HG02571 (cell line): Measurements from ENCODE around the gene GGT7.
"Not testable (repeated sequence)": the region's sequence is repeated elsewhere in the genome, so short reads cannot be mapped to it uniquely, and the experiment has no call there.

Experiments
- ATAC-seq: cut with Tn5 transposase; IDR thresholded peaks from one replicate; pipeline ENCODE4 v1.9.1; 2021; ENCODE audit warnings: mild to moderate bottlenecking, moderate library complexity; ENCODE audit not compliant: unreplicated experiment

The GGT7 gene

DNA sequence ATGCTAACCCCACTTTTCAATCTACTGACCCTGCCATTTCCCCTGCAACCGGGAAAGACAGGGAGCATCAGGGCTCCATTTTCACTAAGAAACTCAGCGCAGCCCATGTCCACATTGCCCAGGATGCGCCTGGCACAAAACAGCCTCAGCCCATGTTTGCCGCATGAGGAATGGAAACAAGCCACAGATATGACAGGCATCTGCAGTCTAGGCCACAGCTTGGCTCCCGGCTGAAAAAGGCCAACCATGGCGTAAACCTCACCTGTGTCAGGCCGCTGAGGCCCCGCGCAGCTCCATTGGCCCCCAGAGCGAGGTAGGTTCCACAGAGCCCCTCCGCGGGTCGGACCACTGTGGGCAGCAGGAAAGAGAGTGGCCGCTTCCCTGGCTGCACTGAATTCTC is 21.7 kb downstream of the GGT7 start:
- no peak for ATAC-seq

- no peak for ATAC-seq
These were observed 22.9 kb downstream of the GGT7 start for GRCh38 chr20:34849778-34850177.

DNA sequence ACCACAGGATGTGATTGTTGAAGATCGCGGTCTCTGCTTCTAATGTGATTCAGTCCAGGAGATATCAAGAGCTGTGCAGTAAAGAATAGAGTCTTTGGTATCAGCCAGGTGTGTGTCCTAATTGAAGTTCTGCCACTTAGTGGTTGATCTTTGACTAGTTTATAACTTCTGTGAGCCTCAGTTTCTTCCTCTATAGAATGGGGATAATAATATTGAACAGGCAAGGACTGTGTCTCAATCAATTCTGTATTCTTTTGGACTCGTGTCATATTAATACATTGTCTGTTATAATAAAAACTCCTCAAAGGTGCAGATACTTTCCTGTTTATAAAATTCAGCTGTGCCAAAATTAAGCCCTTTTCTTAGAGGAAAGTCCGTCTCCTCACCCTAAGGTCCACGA is 24.1 kb downstream of the GGT7 start:
- no peak for ATAC-seq

GRCh38 chr20:34843421-34843820 is 29.2 kb downstream of the GGT7 start:
- ATAC-seq = no peak

- ATAC-seq = no peak
These were observed 30.5 kb downstream of the GGT7 start for GRCh38 chr20:34842143-34842542.

DNA sequence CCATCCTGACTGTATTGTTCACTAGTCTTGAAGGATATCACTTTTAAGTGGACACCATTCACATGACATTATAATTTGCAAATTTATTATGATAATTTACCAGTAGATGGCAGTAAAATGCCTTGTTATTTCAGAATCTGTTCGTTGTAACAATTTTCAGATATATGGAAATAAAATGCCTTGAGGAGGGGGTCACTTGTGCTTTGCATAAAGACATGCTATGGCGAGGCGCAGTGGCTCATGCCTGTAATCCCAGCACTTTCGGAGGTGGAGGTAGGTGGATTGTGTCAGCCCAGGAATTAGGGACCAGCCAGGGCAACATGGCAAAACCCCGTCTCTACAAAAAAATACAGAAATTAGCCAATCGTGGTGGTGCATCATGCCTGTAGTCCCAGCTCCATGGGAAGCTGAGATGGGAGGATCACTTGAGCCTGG is 38.2 kb downstream of the GGT7 start:
- ATAC-seq = no peak

DNA sequence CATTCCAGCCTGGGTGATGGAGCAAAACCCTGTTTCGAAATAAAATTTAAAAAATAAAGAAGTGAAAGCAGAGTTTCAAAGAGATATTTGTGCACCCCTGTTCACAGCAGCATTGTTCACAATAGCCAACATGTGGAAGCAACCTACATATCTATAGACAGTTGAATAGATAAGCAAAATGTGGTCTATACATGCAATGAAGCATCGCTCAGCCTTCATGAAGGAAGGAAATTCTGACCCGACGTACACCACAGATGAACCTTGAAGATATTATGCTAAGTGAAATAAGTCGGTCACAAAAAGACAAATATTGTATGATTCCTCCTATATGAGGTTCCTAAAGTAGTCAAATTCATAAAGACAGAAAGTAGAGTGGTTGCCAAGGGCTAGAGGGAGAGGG is 40.7 kb downstream of the GGT7 start:
- no peak for ATAC-seq

DNA sequence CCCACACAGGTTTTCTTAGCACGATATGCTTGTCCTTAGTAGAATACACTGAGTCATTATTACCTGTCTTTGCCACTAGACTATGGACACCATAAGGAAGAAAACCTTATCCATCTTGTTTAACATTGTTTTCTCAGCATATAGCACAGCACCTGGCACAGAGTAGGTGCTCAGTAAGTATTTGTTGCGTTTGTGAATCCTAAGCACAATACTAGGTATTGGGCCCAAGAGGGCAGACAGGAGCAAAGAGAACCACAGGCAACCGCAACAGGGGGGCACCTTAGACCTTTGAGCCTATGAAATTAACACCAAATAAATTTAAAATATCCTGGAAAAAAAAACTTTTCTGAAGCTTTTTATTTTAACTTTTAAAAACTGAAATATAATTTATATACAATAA is 43.5 kb downstream of the GGT7 start:
- ATAC-seq = no peak

GRCh38 chr20:34825530-34826362 is 46.9 kb downstream of the GGT7 start, which contains the start of gene NCOA6:
TSS of gene NCOA6 (minus strand) at chr20:34825651. CDS start at chr20:34782355, 43,296 bp downstream.
- ATAC-seq = peak; percentile 49

DNA sequence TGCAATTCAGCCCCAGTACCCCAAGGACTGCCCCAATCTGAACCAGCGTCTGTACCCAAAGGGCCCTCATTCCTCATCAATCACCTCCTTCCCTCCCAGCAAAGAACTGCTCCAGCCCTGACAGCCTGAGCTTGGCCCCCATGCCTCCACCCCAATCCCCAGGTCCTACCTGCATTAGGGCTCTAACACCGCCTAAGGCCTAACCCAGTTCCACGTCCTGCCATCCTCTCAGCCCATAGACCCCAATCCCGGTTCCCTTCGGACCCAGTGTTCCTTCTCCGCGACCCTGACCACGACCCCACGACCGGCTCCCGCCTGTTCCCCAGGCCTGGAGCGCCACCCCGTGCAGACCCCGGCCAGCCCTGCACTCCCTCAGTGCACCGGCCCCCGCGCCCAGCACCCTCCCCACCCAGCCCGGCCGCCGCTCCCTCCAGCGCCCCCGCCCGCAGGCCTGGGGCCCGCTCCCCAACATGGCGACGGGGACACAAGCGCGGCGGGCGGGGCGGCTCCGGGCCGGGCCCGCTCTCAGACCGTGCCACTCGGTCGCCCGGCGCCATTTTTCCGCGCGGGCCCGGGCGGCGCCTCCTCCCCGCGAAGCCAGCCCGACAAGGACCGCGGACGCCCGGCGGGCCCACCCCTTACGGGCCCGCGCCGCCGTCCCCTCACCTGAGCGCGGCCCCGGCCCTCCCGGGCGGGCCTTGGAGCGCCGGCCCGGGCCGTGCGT is 47.7 kb downstream of the GGT7 start:
- peak; percentile 52 for ATAC-seq

- ATAC-seq = no peak
These were observed 48.2 kb downstream of the GGT7 start for GRCh38 chr20:34824452-34824805.

- ATAC-seq = no peak
These were observed 48.6 kb downstream of the GGT7 start for GRCh38 chr20:34824026-34824425.

DNA sequence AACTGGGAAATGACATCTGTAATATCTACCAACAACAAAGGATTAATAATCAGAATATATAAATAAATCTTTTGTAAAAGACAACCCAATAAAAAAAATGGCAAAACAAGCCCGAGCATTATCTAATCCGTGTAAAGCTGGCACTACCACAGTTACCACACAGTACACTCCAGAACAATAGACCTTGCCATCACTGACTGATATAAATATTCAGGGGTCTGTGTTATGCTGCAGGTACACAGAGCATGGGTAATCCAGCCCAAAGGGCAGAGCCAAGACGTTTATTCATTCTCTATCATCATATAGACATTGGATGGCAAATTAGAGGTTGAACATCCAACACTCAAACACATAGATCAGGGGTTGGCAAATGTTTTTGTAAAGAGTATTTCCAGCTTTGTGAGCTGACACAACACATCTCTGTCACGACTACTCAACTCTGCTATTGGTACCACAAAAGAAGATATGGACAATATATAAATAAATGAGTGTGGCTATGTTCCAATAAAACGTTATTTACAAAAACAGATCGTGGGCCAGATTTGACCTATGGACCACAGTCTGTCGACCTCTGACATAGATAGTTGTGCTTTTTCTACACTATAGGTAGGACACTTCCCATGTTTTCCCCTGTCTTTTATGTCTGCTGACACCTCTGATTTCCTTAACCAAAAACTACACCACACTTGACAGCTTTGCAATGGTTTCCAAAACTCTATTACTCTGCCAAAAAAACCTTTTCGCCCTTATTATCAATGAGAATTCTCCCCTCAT is 51.7 kb downstream of the GGT7 start:
- ATAC-seq = no peak

- no peak for ATAC-seq
These were observed 54.9 kb downstream of the GGT7 start for GRCh38 chr20:34817801-34818200.

DNA sequence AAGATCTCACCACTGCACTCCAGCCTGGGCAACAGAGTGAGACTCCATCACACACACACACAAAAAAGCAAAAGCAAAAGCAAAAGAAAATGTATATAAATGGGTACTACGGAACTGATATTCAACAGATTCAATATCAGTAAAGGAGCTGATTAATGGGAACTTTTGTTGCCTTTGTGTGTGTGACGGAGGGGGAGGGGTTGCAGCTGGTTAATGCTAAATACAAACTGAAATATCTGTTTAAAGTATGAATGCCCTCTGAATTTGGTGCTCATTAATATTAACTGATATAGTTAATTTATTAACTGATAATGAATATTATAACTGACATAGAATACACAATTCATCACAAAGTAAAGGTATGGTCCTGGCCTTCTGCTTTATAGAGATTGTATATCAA is 55.6 kb downstream of the GGT7 start:
- no peak for ATAC-seq

- ATAC-seq = no peak
These were observed 57.0 kb downstream of the GGT7 start for GRCh38 chr20:34815636-34816035.

DNA sequence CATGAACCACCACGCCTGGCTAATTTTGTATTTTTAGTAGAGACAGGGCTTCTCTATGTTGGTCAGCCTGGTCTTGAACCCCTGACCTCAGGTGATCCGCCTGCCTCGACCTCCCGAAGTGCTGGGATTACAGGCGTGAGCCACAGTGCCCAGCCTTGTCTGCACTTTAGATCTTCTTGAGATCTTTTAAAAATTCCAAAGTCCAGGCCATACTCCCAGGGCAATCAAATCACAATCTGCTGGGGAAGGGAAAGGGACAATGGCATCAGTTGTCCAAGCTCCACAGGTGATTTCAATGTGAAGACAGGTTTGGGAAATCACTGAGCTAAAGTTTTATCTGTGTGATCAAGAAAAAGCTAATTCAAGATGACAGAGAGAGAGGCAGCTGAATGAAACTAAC is 64.1 kb downstream of the GGT7 start:
- ATAC-seq = no peak

DNA sequence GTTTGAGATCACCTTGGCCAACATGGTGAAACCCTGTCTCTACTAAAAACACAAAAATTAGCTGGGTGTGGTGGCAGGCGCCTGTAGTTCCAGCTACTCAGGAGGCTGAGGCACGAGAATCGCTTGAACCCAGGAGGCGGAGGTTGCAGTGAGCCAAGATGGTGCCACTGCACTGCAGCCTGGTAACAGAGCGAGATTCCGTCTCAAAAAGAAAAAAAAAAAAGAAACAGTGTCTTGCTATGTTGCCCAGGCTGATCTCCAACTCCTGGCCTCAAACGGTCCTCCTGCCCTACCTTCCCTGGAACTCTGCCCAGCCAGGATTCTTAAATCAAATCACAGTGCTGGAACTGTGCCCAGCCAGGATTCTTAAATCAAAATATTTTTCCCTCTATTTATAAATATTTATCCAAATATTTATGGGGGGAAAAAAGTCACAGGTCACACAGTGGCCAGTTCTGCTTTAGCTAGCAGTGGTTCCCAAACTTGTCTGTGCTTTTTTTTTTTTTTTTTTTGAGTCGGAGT is 64.7 kb downstream of the GGT7 start:
- ATAC-seq = not testable (repeated sequence)

- no peak for ATAC-seq
These were observed 66.4 kb downstream of the GGT7 start for GRCh38 chr20:34806255-34806654.

DNA sequence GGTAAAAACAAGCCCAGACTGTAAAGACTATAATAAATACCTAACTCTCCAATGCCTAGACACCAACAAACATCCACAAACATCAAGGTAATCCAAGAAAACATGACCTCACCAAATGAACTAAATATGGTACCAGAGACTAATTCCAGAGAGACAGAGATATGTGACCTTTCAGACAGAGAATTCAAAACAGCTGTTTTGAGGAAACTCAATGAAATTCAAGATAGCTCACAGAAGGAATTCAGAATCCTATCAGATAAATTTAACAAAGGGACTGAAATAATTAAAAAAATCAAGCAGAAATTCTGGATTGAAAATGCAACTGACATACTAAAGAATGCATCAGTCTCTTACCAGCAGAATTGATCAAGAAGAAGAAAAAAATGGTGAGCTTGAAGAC is 73.8 kb downstream of the GGT7 start:
- ATAC-seq = no peak

DNA sequence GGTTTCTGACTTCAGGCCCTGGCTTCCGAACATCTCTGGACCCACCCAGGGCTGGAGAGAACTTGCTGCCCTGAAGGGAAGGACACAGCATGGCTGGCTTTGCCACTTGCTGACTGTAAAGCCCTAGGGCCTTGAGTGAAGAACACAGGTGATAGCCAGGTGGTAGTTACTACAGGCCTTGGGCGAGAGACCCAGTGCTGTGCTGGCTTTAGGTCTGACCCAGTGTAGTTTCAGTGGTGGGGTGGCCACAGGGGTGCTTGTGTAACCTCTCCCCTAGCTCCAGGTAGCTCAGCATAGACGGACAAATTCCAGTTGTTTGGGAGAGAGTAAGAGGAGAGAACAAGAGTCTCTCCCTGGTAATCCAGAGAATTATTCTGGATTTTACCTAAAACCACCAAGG is 74.3 kb downstream of the GGT7 start:
- no peak for ATAC-seq
